NK-92 (cell line): ENCODE measurements around the gene HOXB3.

Experiments
- DNase-seq: peaks from one replicate; lab custom pipeline; 2025; ENCODE audit not compliant: unreplicated experiment; lab: John Stamatoyannopoulos, UW

Gene HOXB3

GRCh38 chr17:48559122-48559839 is 30.8 kb downstream of the HOXB3 start:
- DNase-seq, result no peak

DNA sequence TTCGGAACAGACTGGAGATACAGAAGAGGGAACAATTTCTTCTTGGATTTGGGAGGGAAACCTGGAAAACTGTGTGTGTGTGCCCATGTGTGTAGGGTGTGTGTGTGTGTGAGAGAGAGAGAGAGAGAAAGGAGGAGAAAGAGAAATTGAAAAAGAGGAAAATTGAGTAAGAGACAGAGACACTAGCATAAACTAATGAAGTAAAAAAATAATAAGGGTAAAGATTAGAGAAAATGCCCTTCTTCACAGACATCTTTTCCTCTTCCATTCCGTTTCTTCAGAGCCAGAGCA is 31.3 kb downstream of the HOXB3 start:
- DNase-seq, result no peak

DNA sequence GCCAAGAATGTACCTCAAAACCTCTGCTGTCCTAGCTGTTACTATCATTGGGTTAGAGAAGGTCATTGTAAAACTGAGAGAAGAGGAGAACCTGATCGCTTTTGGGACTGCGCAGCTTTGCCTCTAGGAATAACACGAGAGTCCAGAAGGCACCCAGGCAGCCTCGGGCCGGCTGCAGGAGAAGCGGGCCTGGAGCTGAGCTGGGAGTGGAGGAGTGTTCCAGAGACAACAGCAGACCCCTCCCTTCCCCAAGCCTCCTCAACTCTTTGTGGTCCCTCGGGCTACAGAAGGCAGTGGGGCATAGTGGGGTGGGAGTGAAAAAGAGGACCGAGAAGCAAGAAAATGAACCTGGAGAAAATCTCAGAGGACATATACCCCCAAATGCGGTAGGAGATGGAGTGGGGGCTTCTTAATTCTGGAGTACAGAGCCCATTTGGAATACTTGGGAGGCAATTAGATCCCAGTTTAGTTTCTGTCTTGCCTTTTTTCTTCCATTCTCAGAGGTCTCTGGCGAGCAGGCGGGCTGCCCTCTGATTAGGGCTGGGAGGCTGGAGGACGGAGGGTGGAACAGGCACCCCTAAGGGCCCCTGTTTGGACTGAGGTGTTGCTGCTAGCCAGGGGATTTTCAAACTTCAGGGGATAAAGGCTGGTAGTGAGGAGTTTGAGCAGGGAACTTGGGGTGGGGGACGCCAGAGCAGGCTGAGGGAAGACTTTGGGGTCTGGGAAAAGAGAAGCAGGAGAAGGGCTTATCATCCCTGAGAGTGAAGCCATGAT is 31.8 kb downstream of the HOXB3 start:
- DNase-seq, result no peak

DNA sequence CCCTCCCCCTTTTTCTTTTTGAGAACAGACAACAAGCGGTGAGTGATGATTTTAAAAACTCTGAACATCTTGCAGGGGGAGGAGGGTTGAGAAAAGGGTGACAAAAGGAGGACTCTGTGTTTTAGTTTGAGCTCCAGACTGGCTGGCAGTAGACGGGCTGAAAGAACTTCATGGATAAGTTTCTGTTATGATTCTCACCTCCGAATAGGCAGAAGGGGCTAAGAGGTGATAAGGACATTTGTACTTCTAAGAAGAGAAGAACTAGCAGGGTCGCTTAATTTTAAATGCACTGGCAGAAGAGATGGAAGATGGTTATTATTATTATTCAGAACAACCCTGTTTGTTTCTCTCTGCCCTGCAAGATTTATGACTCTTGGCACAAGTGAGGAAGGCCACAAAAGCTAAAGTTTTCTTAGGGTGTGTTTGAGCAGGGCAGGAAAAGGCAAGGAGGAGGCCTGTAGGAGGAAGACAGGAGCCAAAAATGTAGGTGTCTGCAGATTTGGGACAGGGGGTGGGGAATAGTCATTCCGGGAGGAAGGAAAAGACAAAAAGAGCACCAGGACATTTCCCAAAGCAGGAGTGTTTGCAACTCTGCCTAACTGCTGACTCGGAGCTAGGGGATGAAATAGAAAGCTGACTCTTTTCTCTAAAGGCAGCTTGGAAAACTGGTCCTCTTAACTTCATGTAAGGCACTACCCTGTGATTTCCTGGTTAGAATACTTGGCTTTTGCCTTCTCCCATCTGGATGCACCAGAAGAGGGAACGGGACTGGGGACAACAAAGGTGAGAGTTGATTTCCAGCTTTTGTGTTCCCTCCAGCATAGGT is 33.3 kb downstream of the HOXB3 start:
- DNase-seq, result no peak

- DNase-seq, result no peak
Measured at GRCh38 chr17:48556229-48556575, 33.8 kb downstream of the HOXB3 start.

- no peak for DNase-seq
Measured at GRCh38 chr17:48555258-48556228, 34.5 kb downstream of the HOXB3 start.

DNA sequence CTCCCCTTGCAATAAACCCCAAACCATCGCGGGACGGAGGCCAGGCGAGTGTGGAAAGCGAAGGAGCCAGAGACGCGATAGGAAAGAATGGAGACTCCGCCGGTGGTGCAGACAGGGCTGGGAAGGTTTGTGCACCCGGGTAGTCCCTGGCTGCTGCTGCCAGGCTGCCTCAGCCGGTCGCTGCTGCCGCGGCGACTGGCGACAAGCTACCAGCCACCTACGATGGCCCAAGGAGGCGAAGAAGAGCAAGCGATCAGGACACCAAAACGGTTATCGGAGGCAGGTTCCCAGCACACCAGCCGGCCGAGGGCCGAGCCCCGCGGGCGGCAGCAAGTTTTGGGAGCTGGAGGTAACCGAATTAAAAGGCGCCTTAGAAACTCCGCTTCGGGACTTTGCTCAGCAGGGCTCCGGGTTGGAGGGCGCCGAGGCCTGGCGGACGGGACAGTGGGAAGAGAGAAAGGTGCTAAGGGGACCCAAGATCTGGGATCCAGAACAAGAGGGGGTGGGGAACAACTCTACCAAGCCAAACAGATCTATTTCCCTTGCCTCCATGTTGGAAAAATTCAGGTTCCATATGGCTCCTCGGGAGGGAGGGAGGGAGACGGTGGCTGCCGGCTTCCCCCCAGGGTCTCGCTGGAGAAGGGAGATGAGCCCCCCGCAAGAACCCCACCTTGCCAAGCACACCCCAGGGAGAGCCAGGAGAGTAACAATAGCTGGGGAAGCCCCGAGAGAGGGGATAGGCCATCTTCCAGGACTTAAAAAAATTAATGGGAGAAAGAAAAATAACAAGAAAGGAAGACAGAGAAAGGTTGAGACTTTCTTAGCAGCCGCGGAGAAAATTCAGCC is 35.4 kb downstream of the HOXB3 start:
- DNase-seq, result no peak

DNA sequence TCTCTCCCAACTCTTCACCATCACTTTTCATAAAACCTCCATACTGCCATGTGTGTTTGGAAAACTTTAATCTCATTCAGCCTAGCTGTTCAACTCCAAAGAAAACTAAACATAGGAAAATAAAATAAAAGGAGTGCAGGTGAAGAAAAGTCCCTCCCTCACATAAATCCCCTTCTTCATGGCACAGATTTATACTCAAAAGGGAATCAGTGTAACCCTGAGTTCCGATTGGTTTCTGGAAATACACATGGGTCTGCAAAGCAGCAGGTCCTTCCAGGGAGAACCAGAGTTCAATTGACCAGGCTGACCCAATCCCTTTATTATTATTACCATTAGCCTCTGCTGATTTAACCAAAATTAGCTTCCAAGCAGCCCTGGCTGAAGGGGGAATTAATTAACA is 36.2 kb downstream of the HOXB3 start:
- no peak for DNase-seq

- no peak for DNase-seq
Measured at GRCh38 chr17:48553190-48553547, 36.9 kb downstream of the HOXB3 start.

GRCh38 chr17:48552466-48553189 is 37.4 kb downstream of the HOXB3 start:
- no peak for DNase-seq

DNA sequence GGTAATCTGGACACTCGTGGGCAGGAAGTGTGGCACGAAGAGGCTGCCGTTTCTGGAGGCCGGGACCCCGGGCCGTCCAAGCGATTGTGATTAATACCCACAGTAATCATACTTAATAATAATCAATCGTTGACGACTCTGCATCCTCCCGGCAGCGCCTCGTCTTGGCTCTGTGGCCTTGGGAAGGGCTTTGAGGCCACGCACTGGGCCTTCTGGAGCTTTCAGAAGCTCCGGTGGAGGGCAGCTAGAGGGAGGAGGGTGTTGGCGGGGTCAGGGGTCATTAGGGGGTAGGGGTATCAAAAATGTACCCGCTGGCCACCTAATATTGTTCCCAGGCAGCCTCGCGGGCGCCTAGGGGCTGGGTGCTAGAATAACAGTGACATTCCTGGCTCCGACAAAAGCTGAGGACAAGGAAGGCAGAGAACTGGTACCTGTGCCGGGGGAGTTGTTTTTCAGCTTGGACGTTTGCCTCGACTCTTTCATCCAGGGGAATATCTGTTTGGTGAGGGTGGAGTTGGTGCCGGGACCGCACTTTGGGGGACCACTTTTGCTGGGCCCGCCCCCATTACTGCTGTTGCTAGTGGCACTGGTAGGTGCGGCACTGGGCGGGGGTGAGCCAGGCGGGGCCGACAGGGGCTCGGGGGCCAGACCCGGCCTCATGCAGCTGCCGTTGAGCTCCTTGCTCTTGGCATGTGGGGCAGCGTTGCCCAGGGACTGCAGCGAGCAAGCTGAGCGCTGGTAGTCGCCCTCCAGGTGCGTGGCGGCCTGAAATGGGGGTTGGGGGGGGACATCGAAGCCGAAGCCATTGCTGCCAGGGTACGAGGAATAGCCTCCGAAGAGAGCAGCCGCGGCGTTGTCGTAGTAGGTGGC is 38.2 kb downstream of the HOXB3 start:
- DNase-seq, result no peak

- no peak for DNase-seq
Measured at GRCh38 chr17:48551214-48551555, 38.9 kb downstream of the HOXB3 start.

DNA sequence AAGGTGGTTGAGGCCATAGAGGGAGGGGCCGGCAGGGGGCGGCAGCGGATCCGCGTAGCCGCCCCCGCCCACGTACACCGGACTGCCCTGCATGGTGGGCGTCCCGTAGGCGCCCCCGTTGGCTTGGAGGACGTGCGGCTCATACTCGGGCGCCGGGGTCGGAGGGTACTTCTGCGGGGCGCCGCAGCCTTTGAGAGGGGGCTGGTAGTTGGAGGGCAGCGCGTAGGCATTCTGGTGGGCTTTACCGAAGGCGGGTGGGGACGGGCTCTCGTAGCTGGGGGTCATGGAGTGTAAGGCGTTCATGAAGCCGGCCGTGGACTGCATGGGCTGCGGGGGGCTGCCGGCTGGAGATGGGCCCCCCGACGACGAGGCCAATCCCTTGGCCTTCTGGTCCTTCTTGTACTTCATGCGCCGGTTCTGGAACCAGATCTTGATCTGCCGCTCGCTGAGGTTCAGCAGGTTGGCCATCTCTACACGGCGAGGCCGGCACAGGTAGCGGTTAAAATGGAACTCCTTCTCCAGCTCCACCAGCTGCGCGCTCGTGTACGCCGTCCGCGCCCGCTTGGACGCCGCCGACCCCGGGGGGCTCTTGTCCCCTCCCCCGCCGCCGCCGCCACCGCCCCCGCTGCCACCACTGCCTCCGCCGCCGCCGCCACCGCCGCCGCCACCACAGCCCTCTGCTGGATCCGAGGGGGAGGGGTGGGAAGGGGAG is 39.4 kb downstream of the HOXB3 start:
- DNase-seq, result no peak

- DNase-seq, result no peak
Measured at GRCh38 chr17:48549914-48550501, 40.0 kb downstream of the HOXB3 start.

- DNase-seq, result no peak
Measured at GRCh38 chr17:48549281-48549630, 40.8 kb downstream of the HOXB3 start.

- DNase-seq, result no peak
Measured at GRCh38 chr17:48548523-48549280, 41.3 kb downstream of the HOXB3 start.
